GM18861 (cell line): ENCODE data around the gene ERG.

ENCODE experiments used
- ATAC-seq: cut with Tn5 transposase; IDR thresholded peaks from one replicate; pipeline ENCODE4 v1.9.1; 2021; ENCODE audit not compliant: unreplicated experiment

Gene ERG

DNA sequence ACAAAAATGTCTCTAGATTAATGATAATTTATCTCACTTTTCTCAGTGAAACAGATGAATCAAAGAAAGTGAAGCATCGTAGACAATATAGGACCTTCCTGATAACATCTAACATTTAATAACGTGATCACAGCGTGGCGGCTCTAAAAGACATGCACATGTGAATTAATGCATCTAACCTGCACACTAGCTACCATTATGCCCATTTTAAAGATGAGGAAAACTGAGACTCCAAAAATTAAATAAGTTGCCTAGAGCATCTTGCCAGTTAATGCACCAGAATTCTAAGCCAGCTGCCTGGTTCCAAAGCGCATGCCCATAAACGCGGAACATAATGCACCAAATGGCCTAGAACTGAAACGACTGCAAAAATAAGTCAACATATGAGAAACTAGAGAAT lies 23.5 kb downstream of the ERG start:
- no peak for ATAC-seq

- no peak for ATAC-seq
Measured at GRCh38 chr21:38474124-38474523, 24.2 kb downstream of the ERG start.

GRCh38 chr21:38472412-38473108 lies 25.7 kb downstream of the ERG start:
- no peak for ATAC-seq

DNA sequence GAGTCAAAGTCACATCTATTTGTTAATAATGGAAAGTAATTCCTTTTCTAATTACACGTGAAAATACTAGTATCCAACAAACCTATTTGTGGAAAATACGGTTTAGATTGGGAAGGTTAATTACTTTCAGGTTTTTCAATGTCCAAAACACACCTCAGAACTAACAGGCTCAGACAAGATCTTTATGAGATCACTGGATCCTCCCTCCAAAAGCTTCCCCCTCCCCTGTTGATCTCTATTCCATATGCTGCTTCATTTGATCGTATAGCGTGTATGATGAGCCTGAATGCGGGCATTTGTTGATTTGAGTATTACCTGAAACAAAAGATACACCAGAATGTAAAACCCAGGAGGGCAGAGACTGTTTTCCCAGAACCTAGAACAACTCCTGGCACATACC lies 26.5 kb downstream of the ERG start:
- no peak for ATAC-seq

- ATAC-seq = no peak
Measured at GRCh38 chr21:38470755-38471154, 27.5 kb downstream of the ERG start.

- no peak for ATAC-seq
Measured at GRCh38 chr21:38469642-38470041, 28.6 kb downstream of the ERG start.

- no peak for ATAC-seq
Measured at GRCh38 chr21:38468989-38469388, 29.3 kb downstream of the ERG start.

DNA sequence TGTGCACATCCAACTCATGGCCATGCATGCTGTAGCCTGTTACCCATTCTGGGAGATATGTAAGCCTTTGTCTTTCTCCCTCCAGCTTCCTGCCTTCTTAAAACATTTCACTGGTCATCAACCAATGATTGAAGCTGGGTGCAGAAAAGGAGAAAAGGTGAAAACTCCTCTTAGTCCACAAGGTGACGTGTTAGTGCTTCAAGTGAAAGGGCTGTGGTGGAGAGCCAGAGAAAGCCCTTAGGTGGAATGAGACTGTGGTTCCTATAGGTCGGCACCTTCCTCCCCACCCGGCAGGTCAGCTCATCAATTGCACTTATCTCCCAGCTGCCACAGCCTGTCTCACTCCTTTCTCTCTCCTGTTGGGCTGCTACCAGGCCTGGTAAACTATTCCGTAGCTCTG lies 30.4 kb downstream of the ERG start:
- ATAC-seq = no peak

- no peak for ATAC-seq
Measured at GRCh38 chr21:38467374-38467773, 30.9 kb downstream of the ERG start.

DNA sequence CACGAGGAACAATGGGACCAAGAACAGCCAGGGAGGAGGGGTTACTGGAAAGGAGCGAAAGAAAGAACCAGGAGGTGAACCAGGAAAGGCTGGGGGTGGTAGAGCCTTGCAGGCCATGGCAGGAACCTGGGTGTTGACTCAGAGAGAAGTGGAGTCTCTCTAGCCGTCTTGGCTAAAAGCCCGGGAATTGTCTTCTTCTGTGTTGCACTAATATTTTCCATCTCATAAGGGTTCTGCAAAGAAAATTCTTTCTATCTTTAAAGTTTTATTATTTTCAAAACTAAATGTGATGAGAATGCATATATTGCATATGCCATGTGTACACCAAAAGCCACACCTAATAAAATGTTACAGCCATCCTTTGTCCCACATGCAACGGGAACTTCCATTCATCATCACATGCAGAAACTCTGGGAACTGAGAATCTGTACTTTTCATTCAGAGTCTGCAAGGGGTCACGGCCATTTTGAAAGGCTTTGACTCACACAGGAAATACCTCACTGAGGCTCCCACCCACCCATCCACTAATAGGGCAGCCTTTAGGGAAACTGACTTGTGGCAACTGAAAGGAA lies 38.0 kb downstream of the ERG start:
- no peak for ATAC-seq

GRCh38 chr21:38459490-38459889 lies 38.8 kb downstream of the ERG start:
- ATAC-seq = no peak

GRCh38 chr21:38455403-38455802 lies 42.9 kb downstream of the ERG start:
- ATAC-seq = no peak

DNA sequence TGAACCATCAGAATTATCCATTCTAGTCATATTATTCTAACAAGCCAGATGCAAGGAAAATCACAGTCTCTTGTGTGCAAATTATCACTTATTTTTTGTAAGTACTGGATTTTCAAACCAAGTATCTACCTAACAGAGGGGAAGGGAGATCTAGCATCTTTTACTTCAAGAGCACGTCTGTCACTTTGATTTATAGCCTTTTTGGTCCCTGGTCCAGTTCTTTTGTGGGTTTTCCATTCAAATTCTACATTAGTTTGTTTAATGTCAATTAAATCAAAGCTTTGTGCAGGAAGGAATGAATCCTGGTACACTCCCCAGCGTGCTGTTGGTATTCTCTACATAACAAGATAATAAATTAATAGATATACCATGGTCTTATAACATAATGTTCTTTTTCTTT lies 43.6 kb downstream of the ERG start:
- no peak for ATAC-seq

GRCh38 chr21:38454161-38454560 lies 44.1 kb downstream of the ERG start:
- ATAC-seq = no peak

DNA sequence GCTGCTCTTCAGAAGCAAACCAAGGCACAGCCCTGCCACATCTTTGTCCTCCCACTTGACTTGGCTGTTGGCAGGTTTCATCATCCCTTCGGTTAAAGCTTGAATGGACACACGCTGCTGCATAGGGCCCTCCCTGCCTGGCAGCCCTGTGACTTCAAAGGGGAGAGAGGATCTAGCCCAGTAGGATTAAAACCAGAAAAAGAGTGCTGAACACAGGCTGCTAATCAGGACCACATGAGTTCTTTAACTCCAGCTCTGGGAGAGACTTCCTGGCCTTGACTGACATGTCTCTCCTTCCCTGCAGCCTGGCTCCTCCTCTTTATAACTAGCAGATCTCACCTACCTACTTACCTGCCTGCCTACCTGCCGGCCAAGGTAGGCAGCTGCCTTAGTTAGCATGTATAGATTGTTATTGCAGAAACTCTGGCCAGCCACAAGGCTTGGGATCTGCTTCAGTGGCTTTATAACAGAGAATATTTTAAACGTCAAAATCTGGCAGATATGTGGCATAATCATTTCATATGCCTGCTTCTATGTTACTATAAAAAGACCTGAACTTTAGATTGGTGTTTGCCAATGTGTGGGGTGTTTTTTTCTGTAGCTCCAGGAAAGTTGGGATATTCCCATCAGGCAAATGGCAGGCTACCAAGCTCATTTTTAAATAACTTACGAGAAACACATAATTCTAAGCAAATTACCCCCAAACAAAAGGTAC lies 49.4 kb downstream of the ERG start:
- no peak for ATAC-seq

GRCh38 chr21:38447611-38448010 lies 50.7 kb downstream of the ERG start:
- no peak for ATAC-seq

DNA sequence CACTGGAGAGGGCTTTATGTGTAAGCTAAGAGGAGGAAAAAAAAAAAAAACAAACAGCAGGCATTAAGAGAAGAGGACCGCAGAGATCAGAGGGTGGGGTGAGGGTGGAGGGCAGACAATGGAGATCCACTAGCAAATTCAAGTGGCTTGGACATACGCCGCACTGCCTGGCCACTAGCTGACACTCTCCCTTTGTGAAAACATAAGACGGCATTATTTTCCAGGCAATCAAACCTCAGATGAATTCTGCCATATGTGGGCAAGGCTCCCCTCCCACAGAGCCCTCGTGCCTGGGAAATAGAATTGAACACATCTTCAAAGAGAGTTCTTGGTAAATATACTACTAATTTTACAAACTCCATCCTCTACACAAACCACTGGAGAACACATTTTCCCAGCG lies 53.6 kb downstream of the ERG start:
- ATAC-seq = no peak

- ATAC-seq = no peak
Measured at GRCh38 chr21:38443110-38443509, 55.2 kb downstream of the ERG start.

- no peak for ATAC-seq
Measured at GRCh38 chr21:38441153-38441552, 57.1 kb downstream of the ERG start.

GRCh38 chr21:38440746-38441145 lies 57.5 kb downstream of the ERG start:
- ATAC-seq = no peak

DNA sequence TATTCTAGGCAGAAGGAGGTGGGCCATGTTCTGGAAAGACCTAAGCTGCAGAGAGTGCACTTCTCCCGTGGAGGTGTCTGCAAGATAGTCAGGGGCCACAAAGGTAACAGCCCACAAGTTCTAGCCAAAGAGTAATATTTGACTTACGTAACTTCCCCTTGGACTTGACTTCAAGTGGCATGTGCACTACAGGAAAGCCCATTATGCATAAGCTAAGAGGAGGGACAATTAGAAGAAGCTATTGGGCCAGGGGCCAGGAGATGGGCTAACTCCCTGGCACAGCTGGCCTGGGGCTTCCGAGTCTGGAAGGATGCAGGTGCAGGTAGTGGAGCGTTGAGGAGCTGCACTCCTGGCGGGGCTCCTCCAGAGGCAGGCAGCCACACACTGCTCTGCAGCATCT lies 58.3 kb downstream of the ERG start:
- ATAC-seq = no peak

DNA sequence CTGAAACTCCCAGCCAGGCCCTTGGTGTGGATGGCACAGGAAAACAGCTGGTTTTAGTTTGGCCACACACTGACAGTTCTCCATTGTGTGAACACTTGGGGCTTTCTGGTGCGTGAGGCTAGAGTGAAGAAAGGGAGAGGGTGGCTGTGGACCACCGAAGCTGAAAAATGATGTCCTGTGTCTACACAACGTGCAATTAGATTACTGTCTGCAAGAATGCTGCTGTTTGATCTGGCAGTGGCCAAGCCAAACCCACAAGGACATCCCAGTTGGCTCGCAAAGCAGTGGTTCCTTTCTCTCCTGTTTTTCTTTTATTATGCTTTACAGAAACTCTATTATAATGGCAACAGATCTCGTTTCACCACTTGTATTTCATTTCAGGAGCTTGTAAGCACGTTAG lies 58.9 kb downstream of the ERG start:
- no peak for ATAC-seq
